ENCODE measurements around the gene HSD11B1L. TPM values are rescaled to one million over a fixed set of nuclear protein-coding genes. Genes with fewer than 3 reads are reported as not detected.

The HSD11B1L gene
- total RNA-seq, 2 donors from 2014 or later, result 1.8 to 3.6 TPM

GRCh38 chr19:5706876-5707573 is 26.2 kb downstream of the HSD11B1L start:
- ATAC-seq (no peak), DNase-seq (ENCODE audit: low spot score) (no peak)
- H3K36me3 Mint-ChIP-seq, result no peaks in the 10 kb centered on the region
- H3K27me3 Mint-ChIP-seq, result no peaks in the 10 kb centered on the region
- no peak overlapping the region for H3K4me3 Mint-ChIP-seq
- H3K9me3 Mint-ChIP-seq, result no peaks in the 10 kb centered on the region
- peaks cover 0 to 4% of the 10 kb centered on the region in 2 donors for H3K4me1 Mint-ChIP-seq (ENCODE audit: low read depth in 2 of 2)
- no peak overlapping the region for H3K27ac Mint-ChIP-seq

DNA sequence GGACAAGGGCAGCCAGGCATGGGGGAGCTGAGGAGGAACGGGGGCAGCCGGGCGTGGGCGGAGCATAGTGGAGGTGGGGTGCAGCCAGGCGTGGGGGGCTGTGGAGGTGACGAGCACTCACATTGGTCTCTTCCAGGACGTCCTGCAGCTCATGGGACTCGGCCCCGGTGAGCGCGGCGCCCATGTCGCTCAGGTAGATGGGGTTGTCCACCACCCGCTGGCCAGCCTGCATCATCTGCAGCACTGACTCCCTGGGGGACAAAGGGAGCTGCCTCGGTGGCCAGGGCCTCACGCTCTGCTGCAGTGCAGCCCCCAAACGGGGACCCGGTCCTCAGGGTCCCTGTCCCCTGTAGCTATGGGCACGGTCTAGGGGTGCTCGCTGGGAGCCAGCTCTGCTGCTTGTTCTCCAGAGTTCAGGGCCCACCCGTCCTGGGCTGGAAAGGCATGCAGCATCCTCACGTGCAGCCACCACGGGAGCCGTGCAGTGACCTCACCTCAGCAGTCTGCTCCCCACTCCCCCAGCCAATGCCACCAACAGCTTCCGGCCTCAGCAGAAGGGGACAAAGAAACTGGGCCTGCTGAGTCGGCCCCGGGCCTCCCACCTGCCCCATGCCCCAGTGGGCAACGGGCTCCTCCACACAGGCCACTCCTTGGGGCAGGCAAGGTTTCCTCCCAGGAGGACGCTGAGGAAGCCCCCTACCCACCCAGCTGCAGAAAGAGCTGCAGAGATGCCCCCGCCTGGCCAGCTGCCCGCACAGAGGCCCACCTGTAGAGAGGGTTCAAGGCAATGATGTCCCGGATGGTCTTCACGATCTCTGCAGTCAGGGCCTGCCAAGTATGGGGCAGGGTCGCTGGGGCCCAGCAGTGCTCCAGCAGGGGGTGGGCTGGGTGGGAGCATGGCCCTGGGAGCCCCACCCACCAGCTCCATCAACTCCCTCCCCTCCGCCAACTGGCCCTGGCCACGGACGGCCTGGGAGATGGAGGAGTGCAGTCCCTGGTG is 27.0 kb downstream of the HSD11B1L start:
- ATAC-seq, result peak in 1 of 2 donors; percentile 4
- H3K9me3 Mint-ChIP-seq, result no peaks in the 10 kb centered on the region
- no peak overlapping the region for H3K4me3 Mint-ChIP-seq
- DNase-seq (ENCODE audit: low spot score), result no peak
- peaks cover 0 to 4% of the 10 kb centered on the region in 2 donors for H3K4me1 Mint-ChIP-seq (ENCODE audit: low read depth in 2 of 2)
- H3K36me3 Mint-ChIP-seq, result no peaks in the 10 kb centered on the region
- H3K27me3 Mint-ChIP-seq, result no peaks in the 10 kb centered on the region
- no peak overlapping the region for H3K27ac Mint-ChIP-seq

- no peaks in the 10 kb centered on the region for H3K27me3 Mint-ChIP-seq
- no peak overlapping the region for H3K4me3 Mint-ChIP-seq
- H3K9me3 Mint-ChIP-seq, result no peaks in the 10 kb centered on the region
- no peak for DNase-seq (ENCODE audit: low spot score)
- H3K4me1 Mint-ChIP-seq (ENCODE audit: low read depth in 2 of 2), result no peaks in the 10 kb centered on the region
- no peaks in the 10 kb centered on the region for H3K36me3 Mint-ChIP-seq
- peak in 1 of 2 donors; percentile 16 for ATAC-seq
- H3K27ac Mint-ChIP-seq, result no peak overlapping the region
These were observed 30.2 kb downstream of the HSD11B1L start for GRCh38 chr19:5711025-5711424.

DNA sequence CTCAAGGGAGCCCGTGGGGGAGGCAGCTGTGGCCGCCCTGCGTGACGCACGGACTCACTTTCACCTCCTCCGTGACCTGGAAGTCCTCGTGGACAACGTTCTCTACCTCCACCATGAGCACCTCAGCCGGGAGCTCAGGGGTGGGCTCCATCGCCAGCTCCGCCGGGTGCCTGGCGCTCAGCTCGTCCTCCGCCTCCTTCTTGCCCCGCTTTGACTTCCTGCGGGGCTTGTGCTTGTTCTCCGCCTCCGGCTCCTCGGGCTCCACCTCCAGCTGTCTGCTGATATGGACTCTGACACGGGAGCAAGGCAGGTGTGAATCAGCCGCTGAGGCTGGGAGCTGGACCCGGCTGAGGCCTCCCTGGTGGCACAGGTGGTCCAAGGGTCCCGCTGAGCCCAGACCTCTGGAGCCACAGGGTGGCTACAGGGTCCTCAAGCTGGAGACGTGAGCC is 30.9 kb downstream of the HSD11B1L start:
- ATAC-seq (no peak), DNase-seq (ENCODE audit: low spot score) (peak; percentile 53)
- no peaks in the 10 kb centered on the region for H3K9me3 Mint-ChIP-seq
- H3K36me3 Mint-ChIP-seq, result no peaks in the 10 kb centered on the region
- no peaks in the 10 kb centered on the region for H3K4me1 Mint-ChIP-seq (ENCODE audit: low read depth in 2 of 2)
- H3K27me3 Mint-ChIP-seq, result no peaks in the 10 kb centered on the region
- no peak overlapping the region for H3K27ac Mint-ChIP-seq
- no peak overlapping the region for H3K4me3 Mint-ChIP-seq

DNA sequence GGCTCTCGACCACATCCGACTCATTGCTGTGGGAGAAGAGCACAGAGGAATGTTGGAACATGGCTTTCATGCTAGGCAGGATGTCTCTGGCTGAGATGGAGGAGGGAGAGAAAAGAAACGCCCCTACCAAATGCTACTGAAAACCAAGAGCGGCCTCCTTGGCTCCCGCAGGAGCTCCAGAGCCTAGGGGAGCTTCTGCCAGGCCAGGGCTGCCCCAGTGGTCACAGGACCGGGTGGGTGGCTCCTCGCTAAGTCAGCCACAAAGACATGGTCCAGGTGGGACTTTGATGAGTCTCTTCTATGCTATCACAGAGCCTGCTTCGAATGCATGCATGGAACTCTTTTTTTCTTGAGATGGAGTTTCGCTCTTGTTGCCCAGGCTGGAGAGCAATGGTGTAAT is 32.4 kb downstream of the HSD11B1L start:
- DNase-seq (ENCODE audit: low spot score) (peak; percentile 40), ATAC-seq (no peak)
- Mint-ChIP-seq H3K4me3 (no peak overlapping the region), H3K4me1 (ENCODE audit: low read depth in 2 of 2) (peaks cover 10 to 11% of the 10 kb centered on the region in 2 donors), H3K27ac (no peak overlapping the region), H3K27me3 (no peaks in the 10 kb centered on the region), H3K36me3 (no peaks in the 10 kb centered on the region), H3K9me3 (no peaks in the 10 kb centered on the region)

DNA sequence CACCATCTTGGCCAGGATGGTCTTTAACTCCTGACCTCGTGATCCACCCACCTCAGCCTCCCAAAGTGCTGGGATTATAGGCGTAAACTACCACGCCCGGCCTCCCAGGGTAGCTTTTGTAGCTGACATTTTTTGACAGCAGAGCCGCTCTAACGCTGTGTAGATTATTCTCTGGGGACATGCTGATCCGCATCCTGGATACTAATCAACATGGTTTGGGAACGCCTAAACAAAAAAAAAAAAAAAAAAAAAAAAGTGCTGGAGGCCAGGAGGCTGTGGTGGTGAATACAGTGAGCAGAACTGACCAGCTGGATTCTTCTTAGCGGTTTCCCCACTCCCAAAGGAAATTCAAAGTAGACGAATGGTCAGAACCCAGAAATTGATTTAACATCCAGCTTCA is 34.0 kb downstream of the HSD11B1L start:
- ATAC-seq, result no peak
- DNase-seq (ENCODE audit: low spot score), result peak; percentile 34
- no peak overlapping the region for H3K27ac Mint-ChIP-seq
- H3K9me3 Mint-ChIP-seq, result no peaks in the 10 kb centered on the region
- no peak overlapping the region for H3K4me3 Mint-ChIP-seq
- no peaks in the 10 kb centered on the region for H3K36me3 Mint-ChIP-seq
- no peaks in the 10 kb centered on the region for H3K27me3 Mint-ChIP-seq
- H3K4me1 Mint-ChIP-seq (ENCODE audit: low read depth in 2 of 2), result peaks cover 19 to 21% of the 10 kb centered on the region in 2 donors

DNA sequence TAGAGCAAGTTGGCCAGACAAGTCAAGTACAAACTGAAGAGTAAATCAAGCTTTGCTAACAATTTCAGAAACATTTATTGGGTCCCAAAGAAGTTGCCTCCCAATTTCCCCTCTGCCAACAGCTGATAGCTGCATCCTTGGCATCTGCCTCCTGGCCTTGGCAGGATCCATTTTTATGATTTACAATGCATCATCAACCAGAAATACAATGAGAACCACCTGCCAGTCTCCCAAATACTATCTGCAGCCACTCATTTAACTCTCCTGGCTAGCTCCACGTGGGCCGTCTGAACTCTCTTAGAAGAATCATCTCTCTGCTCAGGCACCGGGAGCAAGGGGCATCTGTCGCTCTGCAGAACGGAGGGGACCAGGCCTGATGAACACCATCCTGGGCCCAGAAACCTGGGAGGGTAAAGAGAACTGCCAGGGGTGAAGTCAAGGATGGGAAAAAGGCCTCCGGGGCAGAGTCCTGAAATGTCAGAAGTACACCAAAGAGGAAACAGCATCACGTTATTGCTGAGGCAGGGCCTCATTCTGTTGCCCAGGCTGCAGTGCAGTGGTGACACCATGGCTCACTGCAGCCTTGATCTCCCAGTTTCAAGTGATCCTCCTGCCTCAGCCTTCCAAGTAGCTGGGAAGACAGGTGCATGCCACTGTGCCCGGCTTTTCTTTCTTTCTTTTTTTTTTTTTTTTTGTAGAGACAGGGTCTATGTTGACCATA is 36.5 kb downstream of the HSD11B1L start:
- no peaks in the 10 kb centered on the region for H3K9me3 Mint-ChIP-seq
- peak overlapping the region; percentile 93 for H3K4me3 Mint-ChIP-seq
- H3K27me3 Mint-ChIP-seq, result no peaks in the 10 kb centered on the region
- ATAC-seq (no peak), DNase-seq (ENCODE audit: low spot score) (no peak)
- no peaks in the 10 kb centered on the region for H3K36me3 Mint-ChIP-seq
- H3K27ac Mint-ChIP-seq, result peak overlapping the region; percentile 98 to 100
- H3K4me1 Mint-ChIP-seq (ENCODE audit: low read depth in 2 of 2), result peaks cover 21 to 25% of the 10 kb centered on the region in 2 donors

GRCh38 chr19:5718037-5718578 is 37.3 kb downstream of the HSD11B1L start:
- H3K36me3 Mint-ChIP-seq, result no peaks in the 10 kb centered on the region
- ATAC-seq, result no peak
- H3K4me1 Mint-ChIP-seq (ENCODE audit: low read depth in 2 of 2), result peaks cover 21 to 25% of the 10 kb centered on the region in 2 donors
- H3K27ac Mint-ChIP-seq, result peak overlapping the region; percentile 98 to 100
- H3K27me3 Mint-ChIP-seq, result no peaks in the 10 kb centered on the region
- peak overlapping the region; percentile 93 for H3K4me3 Mint-ChIP-seq
- DNase-seq (ENCODE audit: low spot score), result peak; percentile 23
- H3K9me3 Mint-ChIP-seq, result no peaks in the 10 kb centered on the region

- H3K4me3 Mint-ChIP-seq, result peak overlapping the region; percentile 93
- H3K9me3 Mint-ChIP-seq, result no peaks in the 10 kb centered on the region
- ATAC-seq (peak in 1 of 2 donors; percentile 36), DNase-seq (ENCODE audit: low spot score) (no peak)
- peaks cover 21 to 25% of the 10 kb centered on the region in 2 donors for H3K4me1 Mint-ChIP-seq (ENCODE audit: low read depth in 2 of 2)
- peak overlapping the region; percentile 98 to 100 for H3K27ac Mint-ChIP-seq
- H3K27me3 Mint-ChIP-seq, result no peaks in the 10 kb centered on the region
- H3K36me3 Mint-ChIP-seq, result no peaks in the 10 kb centered on the region
These were observed 37.9 kb downstream of the HSD11B1L start for GRCh38 chr19:5718579-5719273.

DNA sequence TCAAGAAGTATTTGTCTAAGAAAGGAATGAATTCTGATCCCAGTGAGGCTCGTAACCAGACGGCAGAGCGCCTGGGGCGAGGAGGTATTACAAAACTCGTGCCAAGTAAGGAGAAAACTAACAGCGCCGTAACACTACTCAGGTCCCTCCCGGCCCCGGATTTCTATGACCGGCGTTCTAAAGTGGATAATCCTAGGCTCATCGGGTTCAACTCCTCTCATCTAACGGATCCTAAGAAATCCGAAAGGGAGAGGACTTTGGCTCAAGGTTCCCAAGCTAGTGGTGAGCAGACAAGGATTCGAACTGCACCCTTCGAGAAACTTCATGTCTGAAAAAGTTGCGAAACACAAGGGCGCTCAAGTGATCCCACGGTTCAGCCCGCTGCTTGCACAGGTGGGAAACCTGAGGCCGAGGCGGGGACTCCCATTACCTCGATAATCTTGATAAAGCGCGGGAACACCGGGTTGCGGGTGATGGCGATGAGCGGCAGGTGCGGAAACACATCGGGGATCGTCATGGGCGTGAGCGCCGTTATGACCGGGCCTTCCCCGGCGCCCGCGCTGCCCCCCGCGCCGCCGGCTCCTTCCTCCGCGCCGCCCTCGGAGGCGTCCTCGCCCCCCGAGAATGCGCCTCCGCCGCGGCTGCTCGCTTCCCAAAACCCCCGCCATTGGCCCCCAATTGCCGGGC is 38.6 kb downstream of the HSD11B1L start:
- Mint-ChIP-seq H3K36me3 (no peaks in the 10 kb centered on the region), H3K4me1 (ENCODE audit: low read depth in 2 of 2) (peaks cover 21 to 25% of the 10 kb centered on the region in 2 donors), H3K27ac (peak overlapping the region; percentile 98 to 100), H3K9me3 (no peaks in the 10 kb centered on the region), H3K27me3 (no peaks in the 10 kb centered on the region), H3K4me3 (peak overlapping the region; percentile 93)
- DNase-seq (ENCODE audit: low spot score) (no peak), ATAC-seq (peak in 1 of 2 donors; percentile 4)

- Mint-ChIP-seq H3K4me1 (ENCODE audit: low read depth in 2 of 2) (peaks cover 21 to 25% of the 10 kb centered on the region in 2 donors), H3K27me3 (peaks cover 0 to 3% of the 10 kb centered on the region in 2 donors), H3K36me3 (no peaks in the 10 kb centered on the region), H3K4me3 (peak within 1 kb of the TSS; percentile 93), H3K9me3 (no peaks in the 10 kb centered on the region), H3K27ac (peak within 1 kb of the TSS; percentile 98 to 100)
- DNase-seq (ENCODE audit: low spot score) (peak; percentile 99), ATAC-seq (peak; percentile 93 to 95)
These were observed 39.3 kb downstream of the HSD11B1L start, which contains the start of the genes CATSPERD and LONP1 for GRCh38 chr19:5719961-5720790. CATSPERD (plus strand) TSS chr19:5720637; CDS start chr19:5720738, 101 bp downstream. LONP1 (minus strand) TSS chr19:5720146; CDS start chr19:5720132, 14 bp downstream.
